ENCODE measurements around the gene SLC44A1.
A peak's percentile ranks its signal among the peaks of the same experiment; 100 is the strongest.

The SLC44A1 gene

GRCh38 chr9:105341434-105342146, 97.1 kb downstream of the SLC44A1 start:
- peak overlapping the region; percentile 33 to 35 for H3K4me3 ChIP-seq (ENCODE audit: low read depth in 1 of 2, low read length in 2 of 2)
- peak overlapping the region; percentile 7 for H3K27ac ChIP-seq (ENCODE audit: low read length)

GRCh38 chr9:105342147-105342505, 97.7 kb downstream of the SLC44A1 start:
- Histone ChIP-seq H3K4me3 (ENCODE audit: low read depth in 1 of 2, low read length in 2 of 2) (peak overlapping the region; percentile 33 to 35), H3K27me3 (ENCODE audit: low read depth, low read length) (no peaks in the 10 kb centered on the region), H3K9me3 (ENCODE audit: control insufficient read depth in 1 of 2, low read length in 2 of 2) (no peaks in the 10 kb centered on the region), H3K27ac (ENCODE audit: low read length) (no peak overlapping the region), H3K4me1 (ENCODE audit: control insufficient read depth in 1 of 2, insufficient read depth in 2 of 2, low read length in 2 of 2) (no peaks in the 10 kb centered on the region), H3K36me3 (ENCODE audit: control insufficient read depth in 1 of 2, insufficient read depth in 2 of 2, low read length in 2 of 2) (peaks cover 0 to 5% of the 10 kb centered on the region in 2 donors)

More at GRCh38 chr9:105341434-105342146, 97.1 kb downstream of the SLC44A1 start:
- H3K4me1 ChIP-seq (ENCODE audit: control insufficient read depth in 1 of 2, insufficient read depth in 2 of 2, low read length in 2 of 2): no peaks in the 10 kb centered on the region
- H3K9me3 ChIP-seq (ENCODE audit: control insufficient read depth in 1 of 2, low read length in 2 of 2): no peaks in the 10 kb centered on the region
- peaks cover 2 to 10% of the 10 kb centered on the region in 2 donors for H3K36me3 ChIP-seq (ENCODE audit: control insufficient read depth in 1 of 2, insufficient read depth in 2 of 2, low read length in 2 of 2)
- no peaks in the 10 kb centered on the region for H3K27me3 ChIP-seq (ENCODE audit: low read depth, low read length)

DNA sequence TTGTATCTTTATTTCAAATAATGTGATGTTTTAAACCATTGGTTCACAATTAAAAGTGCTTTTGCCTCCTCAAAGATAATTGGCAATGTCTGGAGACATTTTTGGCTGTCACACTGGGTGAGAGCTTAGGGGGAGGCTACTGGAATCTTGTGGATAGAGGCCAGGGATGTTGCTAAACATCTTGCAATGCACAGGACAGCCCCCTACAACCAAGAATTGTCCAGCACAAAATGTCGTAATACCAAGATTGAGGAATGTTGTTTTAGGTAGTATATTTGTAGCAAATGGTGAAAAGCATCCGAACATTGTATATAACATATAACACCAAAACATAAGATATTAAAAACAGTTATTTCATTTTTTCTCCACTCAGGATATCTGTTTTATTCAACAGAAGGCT, 99.8 kb downstream of the SLC44A1 start:
- H3K27ac ChIP-seq (ENCODE audit: low read length): no peak overlapping the region
- H3K27me3 ChIP-seq (ENCODE audit: low read depth, low read length): no peaks in the 10 kb centered on the region
- H3K4me3 ChIP-seq (ENCODE audit: low read depth in 1 of 2, low read length in 2 of 2): no peak overlapping the region
- H3K4me1 ChIP-seq (ENCODE audit: control insufficient read depth in 1 of 2, insufficient read depth in 2 of 2, low read length in 2 of 2): no peaks in the 10 kb centered on the region
- H3K36me3 ChIP-seq (ENCODE audit: control insufficient read depth in 1 of 2, insufficient read depth in 2 of 2, low read length in 2 of 2): no peaks in the 10 kb centered on the region
- no peaks in the 10 kb centered on the region for H3K9me3 ChIP-seq (ENCODE audit: control insufficient read depth in 1 of 2, low read length in 2 of 2)

DNA sequence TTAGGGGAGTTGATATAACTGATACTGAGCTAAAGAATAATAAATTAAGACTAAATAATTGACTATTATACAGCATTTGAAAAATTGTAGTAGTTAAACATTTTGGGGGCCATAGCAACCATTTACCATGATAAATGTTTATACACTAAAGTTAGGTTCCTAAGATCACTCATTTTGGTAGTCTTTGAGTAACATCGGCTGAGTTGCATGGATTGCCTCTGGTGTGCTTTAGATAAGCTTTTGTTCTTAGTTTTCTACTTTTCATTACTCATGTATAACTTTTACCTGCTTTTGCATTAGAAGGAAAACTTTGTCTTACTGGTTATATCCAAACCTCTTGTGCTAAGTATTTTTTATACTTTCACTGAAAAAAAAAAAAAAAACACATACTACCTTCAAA, 101.2 kb downstream of the SLC44A1 start:
- Histone ChIP-seq H3K36me3 (ENCODE audit: control insufficient read depth in 1 of 2, insufficient read depth in 2 of 2, low read length in 2 of 2) (no peaks in the 10 kb centered on the region), H3K27me3 (ENCODE audit: low read depth, low read length) (no peaks in the 10 kb centered on the region), H3K9me3 (ENCODE audit: control insufficient read depth in 1 of 2, low read length in 2 of 2) (no peaks in the 10 kb centered on the region), H3K27ac (ENCODE audit: low read length) (no peak overlapping the region), H3K4me3 (ENCODE audit: low read depth in 1 of 2, low read length in 2 of 2) (no peak overlapping the region), H3K4me1 (ENCODE audit: control insufficient read depth in 1 of 2, insufficient read depth in 2 of 2, low read length in 2 of 2) (no peaks in the 10 kb centered on the region)

GRCh38 chr9:105346273-105346672, 101.8 kb downstream of the SLC44A1 start:
- H3K4me3 ChIP-seq (ENCODE audit: low read depth in 1 of 2, low read length in 2 of 2): no peak overlapping the region
- no peaks in the 10 kb centered on the region for H3K9me3 ChIP-seq (ENCODE audit: control insufficient read depth in 1 of 2, low read length in 2 of 2)
- no peaks in the 10 kb centered on the region for H3K27me3 ChIP-seq (ENCODE audit: low read depth, low read length)
- no peaks in the 10 kb centered on the region for H3K4me1 ChIP-seq (ENCODE audit: control insufficient read depth in 1 of 2, insufficient read depth in 2 of 2, low read length in 2 of 2)
- H3K27ac ChIP-seq (ENCODE audit: low read length): no peak overlapping the region
- H3K36me3 ChIP-seq (ENCODE audit: control insufficient read depth in 1 of 2, insufficient read depth in 2 of 2, low read length in 2 of 2): no peaks in the 10 kb centered on the region

GRCh38 chr9:105354448-105354847, 110.0 kb downstream of the SLC44A1 start:
- Histone ChIP-seq H3K9me3 (ENCODE audit: control insufficient read depth in 1 of 2, low read length in 2 of 2) (no peaks in the 10 kb centered on the region), H3K36me3 (ENCODE audit: control insufficient read depth in 1 of 2, insufficient read depth in 2 of 2, low read length in 2 of 2) (no peaks in the 10 kb centered on the region), H3K27ac (ENCODE audit: low read length) (no peak overlapping the region), H3K27me3 (ENCODE audit: low read depth, low read length) (no peaks in the 10 kb centered on the region), H3K4me3 (ENCODE audit: low read depth in 1 of 2, low read length in 2 of 2) (no peak overlapping the region), H3K4me1 (ENCODE audit: control insufficient read depth in 1 of 2, insufficient read depth in 2 of 2, low read length in 2 of 2) (no peaks in the 10 kb centered on the region)

GRCh38 chr9:105355781-105356180, 111.3 kb downstream of the SLC44A1 start:
- H3K9me3 ChIP-seq (ENCODE audit: control insufficient read depth in 1 of 2, low read length in 2 of 2): no peaks in the 10 kb centered on the region
- H3K27ac ChIP-seq (ENCODE audit: low read length): no peak overlapping the region
- H3K27me3 ChIP-seq (ENCODE audit: low read depth, low read length): no peaks in the 10 kb centered on the region
- peaks cover 0 to 3% of the 10 kb centered on the region in 2 donors for H3K36me3 ChIP-seq (ENCODE audit: control insufficient read depth in 1 of 2, insufficient read depth in 2 of 2, low read length in 2 of 2)
- no peak overlapping the region for H3K4me3 ChIP-seq (ENCODE audit: low read depth in 1 of 2, low read length in 2 of 2)
- H3K4me1 ChIP-seq (ENCODE audit: control insufficient read depth in 1 of 2, insufficient read depth in 2 of 2, low read length in 2 of 2): no peaks in the 10 kb centered on the region

GRCh38 chr9:105357937-105358336, 113.5 kb downstream of the SLC44A1 start:
- Histone ChIP-seq H3K4me3 (ENCODE audit: low read depth in 1 of 2, low read length in 2 of 2) (no peak overlapping the region), H3K36me3 (ENCODE audit: control insufficient read depth in 1 of 2, insufficient read depth in 2 of 2, low read length in 2 of 2) (peaks cover 0 to 18% of the 10 kb centered on the region in 2 donors), H3K4me1 (ENCODE audit: control insufficient read depth in 1 of 2, insufficient read depth in 2 of 2, low read length in 2 of 2) (no peaks in the 10 kb centered on the region), H3K27me3 (ENCODE audit: low read depth, low read length) (no peaks in the 10 kb centered on the region), H3K9me3 (ENCODE audit: control insufficient read depth in 1 of 2, low read length in 2 of 2) (no peaks in the 10 kb centered on the region), H3K27ac (ENCODE audit: low read length) (no peak overlapping the region)

GRCh38 chr9:105359892-105360291, 115.4 kb downstream of the SLC44A1 start:
- Histone ChIP-seq H3K9me3 (ENCODE audit: control insufficient read depth in 1 of 2, low read length in 2 of 2) (no peaks in the 10 kb centered on the region), H3K4me3 (ENCODE audit: low read depth in 1 of 2, low read length in 2 of 2) (no peak overlapping the region), H3K4me1 (ENCODE audit: control insufficient read depth in 1 of 2, insufficient read depth in 2 of 2, low read length in 2 of 2) (no peaks in the 10 kb centered on the region), H3K36me3 (ENCODE audit: control insufficient read depth in 1 of 2, insufficient read depth in 2 of 2, low read length in 2 of 2) (peaks cover 0 to 33% of the 10 kb centered on the region in 2 donors), H3K27me3 (ENCODE audit: low read depth, low read length) (no peaks in the 10 kb centered on the region), H3K27ac (ENCODE audit: low read length) (no peak overlapping the region)

DNA sequence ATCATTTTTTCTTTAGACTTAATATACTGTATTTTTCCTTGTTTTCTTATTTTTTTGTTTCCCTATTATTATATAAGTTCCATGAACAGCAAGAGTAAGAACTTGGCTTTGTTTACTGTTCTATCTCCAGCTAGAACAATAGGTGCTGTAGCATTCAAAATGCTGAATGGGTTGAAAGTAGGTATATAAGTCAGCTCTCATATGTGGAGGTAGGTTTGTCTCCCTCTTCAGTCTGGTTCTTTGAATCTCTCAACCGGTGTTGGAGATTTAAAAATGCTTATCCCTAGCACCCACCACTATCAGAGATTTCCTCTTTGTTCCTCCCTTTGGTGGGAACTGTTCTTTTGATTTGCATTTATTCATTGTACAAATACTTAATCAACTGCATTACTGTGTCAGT, 115.9 kb downstream of the SLC44A1 start:
- peaks cover 0 to 33% of the 10 kb centered on the region in 2 donors for H3K36me3 ChIP-seq (ENCODE audit: control insufficient read depth in 1 of 2, insufficient read depth in 2 of 2, low read length in 2 of 2)
- H3K4me1 ChIP-seq (ENCODE audit: control insufficient read depth in 1 of 2, insufficient read depth in 2 of 2, low read length in 2 of 2): no peaks in the 10 kb centered on the region
- no peaks in the 10 kb centered on the region for H3K9me3 ChIP-seq (ENCODE audit: control insufficient read depth in 1 of 2, low read length in 2 of 2)
- H3K4me3 ChIP-seq (ENCODE audit: low read depth in 1 of 2, low read length in 2 of 2): no peak overlapping the region
- H3K27ac ChIP-seq (ENCODE audit: low read length): no peak overlapping the region
- no peaks in the 10 kb centered on the region for H3K27me3 ChIP-seq (ENCODE audit: low read depth, low read length)

- Histone ChIP-seq H3K4me1 (ENCODE audit: control insufficient read depth in 1 of 2, insufficient read depth in 2 of 2, low read length in 2 of 2) (no peaks in the 10 kb centered on the region), H3K9me3 (ENCODE audit: control insufficient read depth in 1 of 2, low read length in 2 of 2) (no peaks in the 10 kb centered on the region), H3K27me3 (ENCODE audit: low read depth, low read length) (no peaks in the 10 kb centered on the region), H3K4me3 (ENCODE audit: low read depth in 1 of 2, low read length in 2 of 2) (no peak overlapping the region), H3K36me3 (ENCODE audit: control insufficient read depth in 1 of 2, insufficient read depth in 2 of 2, low read length in 2 of 2) (peaks cover 0 to 36% of the 10 kb centered on the region in 2 donors), H3K27ac (ENCODE audit: low read length) (no peak overlapping the region)
Observed at GRCh38 chr9:105361873-105362272, 117.4 kb downstream of the SLC44A1 start.

GRCh38 chr9:105362470-105362869, 118.0 kb downstream of the SLC44A1 start:
- Histone ChIP-seq H3K27me3 (ENCODE audit: low read depth, low read length) (no peaks in the 10 kb centered on the region), H3K36me3 (ENCODE audit: control insufficient read depth in 1 of 2, insufficient read depth in 2 of 2, low read length in 2 of 2) (peaks cover 4 to 37% of the 10 kb centered on the region in 2 donors), H3K4me3 (ENCODE audit: low read depth in 1 of 2, low read length in 2 of 2) (no peak overlapping the region), H3K27ac (ENCODE audit: low read length) (no peak overlapping the region), H3K4me1 (ENCODE audit: control insufficient read depth in 1 of 2, insufficient read depth in 2 of 2, low read length in 2 of 2) (no peaks in the 10 kb centered on the region), H3K9me3 (ENCODE audit: control insufficient read depth in 1 of 2, low read length in 2 of 2) (no peaks in the 10 kb centered on the region)
